IPS-18a (cell line): ENCODE results near the gene CDH23.
"Not testable (repeated sequence)": the region's sequence is repeated elsewhere in the genome, so short reads cannot be mapped to it uniquely, and the experiment has no call there.

ENCODE experiments used
- H3K27ac ChIP-seq: one replicate; pipeline ENCODE4 v1.5.1; 2013; ENCODE audit warnings: low read length
- H3K27me3 ChIP-seq: one replicate; pipeline ENCODE4 v1.6.1; 2013; ENCODE audit warnings: mild to moderate bottlenecking, low read length; ENCODE audit not compliant: control insufficient read depth, insufficient read depth
- H3K36me3 ChIP-seq: one replicate; pipeline ENCODE4 v1.6.1; 2013; ENCODE audit warnings: low read depth, low read length; ENCODE audit not compliant: control insufficient read depth
- H3K4me1 ChIP-seq: one replicate; pipeline ENCODE4 v1.6.1; 2013; ENCODE audit warnings: low read depth, low read length; ENCODE audit not compliant: control insufficient read depth
- H3K4me3 ChIP-seq: one replicate; pipeline ENCODE4 v1.5.1; 2013; ENCODE audit warnings: low read length
- H3K9ac ChIP-seq: one replicate; pipeline ENCODE4 v1.6.1; 2013; ENCODE audit warnings: mild to moderate bottlenecking, low read length, moderate library complexity
- H3K9me3 ChIP-seq: one replicate; pipeline ENCODE4 v1.6.1; 2013; ENCODE audit warnings: low read depth, low read length; ENCODE audit not compliant: control insufficient read depth

The CDH23 gene

DNA sequence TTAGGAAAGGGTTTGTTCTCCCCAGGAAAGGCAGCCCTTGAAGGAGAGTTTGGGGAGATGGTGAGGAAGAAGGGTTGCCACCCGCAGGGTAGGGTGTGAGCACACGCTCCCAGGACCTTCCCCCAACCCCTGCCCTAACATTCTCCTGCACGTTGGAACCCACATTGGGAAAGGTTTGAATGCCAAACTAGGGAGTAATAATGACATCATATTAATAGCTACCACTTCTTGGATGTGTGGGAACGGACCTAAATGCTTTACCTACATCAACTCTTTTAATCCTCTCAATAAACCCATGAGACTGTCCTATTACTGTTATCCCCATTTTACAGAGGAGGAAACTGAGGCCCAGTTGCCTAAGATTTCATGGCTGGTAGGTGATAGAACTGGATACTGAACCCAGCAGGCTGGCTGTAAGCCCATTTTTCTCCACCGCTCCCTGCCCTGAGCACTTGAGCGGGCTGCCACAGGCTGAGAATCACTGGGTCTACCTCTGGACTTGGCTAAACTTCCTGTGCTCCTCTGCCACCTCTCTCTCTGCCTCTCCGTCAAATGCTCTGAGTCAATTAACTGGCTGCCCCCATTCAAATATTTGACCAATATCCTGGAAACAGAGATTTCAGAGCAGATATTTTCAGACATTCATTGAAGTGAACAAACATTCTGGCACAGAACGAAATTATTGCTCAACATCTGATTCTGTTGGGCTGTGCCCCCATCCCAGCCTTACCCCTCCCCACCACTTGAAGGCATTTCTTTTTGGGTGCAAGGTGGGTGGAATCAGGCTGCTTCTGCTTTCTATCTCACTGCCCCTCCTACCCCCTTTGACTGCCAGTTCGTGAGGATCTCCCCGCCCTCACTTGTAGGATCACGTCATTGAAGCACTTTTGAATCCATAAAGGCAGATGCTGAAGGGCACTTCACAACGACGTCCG lies 193.2 kb downstream of the CDH23 start:
- Histone ChIP-seq H3K27ac (no peak overlapping the region), H3K27me3 (no peaks in the 10 kb centered on the region), H3K4me3 (no peak overlapping the region), H3K36me3 (no peaks in the 10 kb centered on the region), H3K9ac (no peak overlapping the region), H3K4me1 (peaks cover 13% of the 10 kb centered on the region), H3K9me3 (no peaks in the 10 kb centered on the region)

DNA sequence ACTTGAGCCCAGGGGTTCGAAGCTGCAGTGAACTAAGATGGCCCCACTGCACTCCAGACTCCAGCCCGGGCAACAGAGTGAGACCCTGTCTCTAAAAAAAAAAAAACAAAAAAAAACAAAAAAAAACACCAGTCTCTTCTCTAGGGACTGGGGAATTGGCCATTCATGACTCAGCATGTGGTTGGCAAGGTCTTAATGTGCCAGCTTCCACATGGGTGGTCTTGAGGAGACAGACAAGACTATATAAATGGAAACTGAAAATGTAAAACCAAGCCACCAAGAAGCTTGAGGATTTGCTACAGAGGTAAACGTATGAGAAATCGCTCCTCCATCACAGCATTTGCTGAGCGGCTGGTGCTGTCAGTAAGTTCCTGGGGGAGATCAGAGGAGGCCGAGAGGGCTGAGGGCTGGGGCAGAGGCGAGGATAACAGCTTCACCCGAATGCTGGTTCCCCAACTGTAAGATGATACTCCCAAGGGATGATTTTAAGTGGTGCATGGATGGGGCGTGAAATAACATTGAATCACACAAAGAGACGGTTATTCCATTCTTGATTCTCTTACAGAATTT lies 194.1 kb downstream of the CDH23 start:
- no peaks in the 10 kb centered on the region for H3K36me3 ChIP-seq
- H3K9me3 ChIP-seq, result no peaks in the 10 kb centered on the region
- H3K4me3 ChIP-seq, result no peak overlapping the region
- peaks cover 6% of the 10 kb centered on the region for H3K4me1 ChIP-seq
- H3K27me3 ChIP-seq, result no peaks in the 10 kb centered on the region
- no peak overlapping the region for H3K9ac ChIP-seq
- no peak overlapping the region for H3K27ac ChIP-seq

DNA sequence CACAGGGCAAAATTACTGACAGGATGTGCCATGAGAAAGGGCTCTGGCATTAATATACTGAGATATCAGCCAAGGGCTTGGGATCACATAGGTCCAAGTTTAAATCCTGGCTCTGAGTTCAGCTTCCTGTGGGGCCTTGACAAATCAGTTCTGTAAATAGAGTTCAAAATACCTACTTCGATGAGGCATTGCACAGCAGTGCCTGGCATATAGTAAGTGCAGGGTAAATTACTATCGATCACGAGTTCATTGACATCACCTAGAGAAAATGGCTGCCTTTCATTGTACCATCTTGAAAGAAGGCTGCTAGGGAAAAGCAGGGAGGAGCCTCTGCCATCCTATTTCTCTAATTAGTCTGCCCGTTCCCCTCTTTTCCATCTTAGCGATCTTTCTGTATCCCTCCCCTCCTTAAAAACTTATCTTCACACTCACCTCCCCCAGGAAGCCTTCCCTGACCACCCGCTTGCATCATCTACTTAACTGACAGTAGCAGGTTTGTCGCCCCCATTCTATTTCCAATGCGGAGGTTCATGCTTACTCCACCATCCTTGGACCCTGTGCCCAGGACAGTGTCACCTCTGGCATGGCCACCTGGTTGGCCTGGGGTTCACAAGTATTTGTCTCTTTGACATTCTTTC lies 198.3 kb downstream of the CDH23 start:
- Histone ChIP-seq H3K4me3 (no peak overlapping the region), H3K9ac (no peak overlapping the region), H3K36me3 (no peaks in the 10 kb centered on the region), H3K27ac (no peak overlapping the region), H3K4me1 (peaks cover 5% of the 10 kb centered on the region), H3K9me3 (no peaks in the 10 kb centered on the region), H3K27me3 (no peaks in the 10 kb centered on the region)

DNA sequence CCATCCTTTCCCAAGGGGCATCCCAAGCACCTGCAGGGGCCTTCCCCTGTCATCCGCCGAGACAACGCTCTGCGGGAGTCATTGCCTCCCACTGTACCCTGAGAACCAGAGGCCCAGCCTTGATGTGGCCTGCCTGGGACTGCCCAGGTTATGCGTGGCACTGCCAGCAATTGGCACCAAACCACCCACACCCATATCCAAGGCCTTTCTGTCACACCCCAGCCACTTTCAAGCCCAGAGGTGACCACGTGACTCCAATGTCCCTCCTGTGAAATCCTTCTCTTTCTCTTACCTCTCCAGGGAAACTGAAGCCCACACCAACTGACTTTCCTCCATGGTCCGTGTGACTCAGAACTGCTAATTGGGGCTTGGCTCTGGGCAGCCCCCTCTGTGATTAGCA lies 198.9 kb downstream of the CDH23 start:
- Histone ChIP-seq H3K9ac (no peak overlapping the region), H3K4me1 (peaks cover 3% of the 10 kb centered on the region), H3K27ac (no peak overlapping the region), H3K9me3 (no peaks in the 10 kb centered on the region), H3K4me3 (no peak overlapping the region), H3K36me3 (no peaks in the 10 kb centered on the region), H3K27me3 (no peaks in the 10 kb centered on the region)

DNA sequence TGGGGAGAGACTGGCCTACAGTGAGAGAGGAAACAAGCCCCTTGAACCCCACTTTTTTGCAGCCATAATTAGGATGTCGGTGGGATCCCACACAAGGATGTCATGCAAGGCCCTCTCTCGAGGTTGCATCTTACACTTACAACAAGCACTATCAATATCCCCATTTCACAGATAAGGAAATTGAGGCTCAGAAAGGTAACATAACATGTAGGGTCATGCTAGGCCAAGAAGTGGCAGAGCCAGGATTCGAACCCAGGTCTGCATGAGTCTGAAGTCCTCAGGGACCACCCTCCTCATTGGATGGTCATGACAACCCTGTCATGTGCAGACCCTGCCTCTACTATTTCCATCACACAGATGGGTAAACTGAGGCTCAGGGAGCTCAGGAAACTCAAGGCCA lies 199.4 kb downstream of the CDH23 start:
- H3K4me1 ChIP-seq, result no peaks in the 10 kb centered on the region
- no peaks in the 10 kb centered on the region for H3K27me3 ChIP-seq
- no peaks in the 10 kb centered on the region for H3K36me3 ChIP-seq
- H3K4me3 ChIP-seq, result no peak overlapping the region
- no peak overlapping the region for H3K27ac ChIP-seq
- H3K9ac ChIP-seq, result no peak overlapping the region
- no peaks in the 10 kb centered on the region for H3K9me3 ChIP-seq

DNA sequence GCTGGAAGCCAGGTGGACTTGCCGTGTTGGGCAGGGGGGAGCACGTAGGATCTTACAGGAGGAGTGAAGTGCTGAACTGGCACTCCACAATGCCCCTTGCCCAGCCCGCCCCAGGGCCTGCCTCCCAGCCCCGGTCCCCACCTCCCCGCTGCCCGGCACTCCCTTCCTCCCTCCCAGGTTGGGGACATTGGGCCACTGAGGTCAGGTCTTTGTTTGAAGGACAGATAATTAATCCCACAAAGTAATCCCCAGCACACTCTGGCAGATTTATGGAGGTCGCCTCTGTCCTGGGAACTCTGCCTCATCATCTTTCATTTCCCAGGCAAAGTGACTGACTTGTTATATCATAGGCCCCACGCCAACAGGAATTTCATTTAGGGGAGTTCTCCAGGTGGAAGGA lies 200.0 kb downstream of the CDH23 start:
- Histone ChIP-seq H3K9ac (no peak overlapping the region), H3K27ac (no peak overlapping the region), H3K9me3 (no peaks in the 10 kb centered on the region)

DNA sequence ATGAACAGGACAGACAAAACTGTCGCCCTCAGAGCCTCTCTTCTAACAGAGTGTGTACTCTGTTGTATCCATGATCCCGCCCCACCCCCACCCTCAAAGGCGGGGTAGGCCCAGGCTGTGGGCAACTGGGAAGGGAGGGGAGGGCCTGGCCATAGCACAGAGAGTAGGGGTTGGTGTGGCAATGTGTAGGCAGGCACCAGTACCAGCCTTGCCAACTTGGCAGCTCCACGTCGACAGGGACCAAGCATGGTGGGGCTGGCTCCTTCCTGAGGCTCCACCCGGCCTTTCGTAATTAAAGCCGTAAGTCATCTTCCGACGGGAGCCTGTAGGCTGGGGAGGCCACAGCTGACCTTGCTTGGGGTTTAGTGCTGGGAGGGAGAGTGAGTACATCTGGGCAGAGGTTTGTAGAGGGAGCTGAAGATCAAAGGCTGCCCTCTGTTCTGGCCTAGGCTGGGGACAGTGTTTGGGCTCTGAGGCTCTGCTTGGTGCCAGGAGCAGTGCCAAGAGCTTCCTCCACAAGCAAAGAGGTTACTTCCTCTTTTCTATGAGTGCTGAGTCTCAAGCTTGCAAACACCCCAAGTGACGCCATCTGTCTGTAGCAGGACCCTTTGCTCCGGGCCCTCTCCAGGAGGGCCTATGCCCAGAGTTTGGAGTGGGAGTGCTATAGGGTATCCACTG lies 201.2 kb downstream of the CDH23 start:
- Histone ChIP-seq H3K9ac (no peak overlapping the region), H3K4me3 (no peak overlapping the region), H3K4me1 (no peaks in the 10 kb centered on the region), H3K27me3 (no peaks in the 10 kb centered on the region), H3K9me3 (no peaks in the 10 kb centered on the region), H3K36me3 (no peaks in the 10 kb centered on the region), H3K27ac (no peak overlapping the region)

More for the DNA sequence above, 200.0 kb downstream of the CDH23 start:
- no peaks in the 10 kb centered on the region for H3K36me3 ChIP-seq
- no peaks in the 10 kb centered on the region for H3K4me1 ChIP-seq
- no peak overlapping the region for H3K4me3 ChIP-seq
- no peaks in the 10 kb centered on the region for H3K27me3 ChIP-seq

DNA sequence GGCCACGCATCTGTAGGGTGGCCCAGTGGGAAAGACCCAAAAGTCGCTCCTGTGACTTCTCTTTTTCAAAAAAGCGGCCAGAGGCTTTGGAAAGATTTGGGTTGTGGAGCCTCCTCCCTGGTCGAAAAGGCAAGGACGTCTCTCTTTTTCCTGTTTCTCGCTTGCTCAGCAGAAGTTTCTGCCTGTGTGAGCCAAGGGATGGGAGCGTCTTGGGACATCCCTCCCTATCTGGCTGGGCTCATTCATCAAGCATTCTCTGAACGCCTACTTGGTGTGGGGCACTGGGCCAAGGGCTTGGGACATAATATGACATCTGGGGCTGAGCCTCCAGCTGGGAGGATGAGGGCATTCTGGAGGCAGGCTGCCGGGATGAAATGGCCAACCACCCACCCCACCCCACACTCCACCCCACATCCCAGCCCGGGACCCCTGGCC lies 201.9 kb downstream of the CDH23 start:
- no peaks in the 10 kb centered on the region for H3K4me1 ChIP-seq

DNA sequence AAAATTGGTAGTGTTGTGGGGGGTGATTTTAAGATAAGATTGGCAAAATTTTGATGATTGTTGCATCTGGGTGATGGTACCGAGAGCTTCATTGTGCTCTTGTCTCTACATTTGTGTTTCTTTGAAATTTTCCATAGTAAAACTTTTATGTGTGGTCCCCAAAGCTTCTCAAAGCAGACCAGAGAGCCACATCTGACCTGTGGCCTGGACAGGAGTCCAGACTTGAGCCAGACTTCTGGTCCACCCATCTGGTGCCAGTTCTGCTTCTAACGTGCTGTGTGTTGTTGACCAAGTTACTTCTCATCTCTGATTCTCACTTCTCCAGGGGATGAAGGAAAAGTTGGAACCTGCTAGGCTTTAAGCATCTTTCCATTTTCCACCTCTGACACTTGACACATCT lies 202.8 kb downstream of the CDH23 start:
- Histone ChIP-seq H3K9me3 (no peaks in the 10 kb centered on the region), H3K9ac (no peak overlapping the region), H3K36me3 (no peaks in the 10 kb centered on the region), H3K4me3 (no peak overlapping the region), H3K27ac (no peak overlapping the region), H3K4me1 (no peaks in the 10 kb centered on the region), H3K27me3 (no peaks in the 10 kb centered on the region)

More for the DNA sequence above, 201.9 kb downstream of the CDH23 start:
- no peaks in the 10 kb centered on the region for H3K27me3 ChIP-seq
- no peaks in the 10 kb centered on the region for H3K9me3 ChIP-seq
- no peaks in the 10 kb centered on the region for H3K36me3 ChIP-seq
- H3K4me3 ChIP-seq, result no peak overlapping the region
- no peak overlapping the region for H3K27ac ChIP-seq
- no peak overlapping the region for H3K9ac ChIP-seq

DNA sequence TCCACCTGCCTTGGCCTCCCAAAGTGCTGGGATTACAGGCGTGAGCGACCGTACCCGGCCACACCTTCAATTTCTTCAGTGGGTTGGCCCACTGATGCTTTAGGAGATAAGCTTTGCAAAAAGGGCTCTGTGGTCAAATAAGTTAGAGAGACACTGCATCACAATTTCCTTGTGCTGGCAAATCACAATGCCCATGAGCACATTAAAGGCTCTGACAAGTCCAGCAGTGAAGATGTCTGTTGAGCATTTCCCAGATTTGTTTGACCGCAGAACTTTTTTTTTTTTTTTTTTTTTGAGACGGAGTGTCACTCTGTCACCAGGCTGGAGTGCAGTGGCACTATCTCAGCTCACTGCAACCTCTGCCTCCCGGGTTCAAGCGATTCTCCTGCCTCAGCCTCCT lies 203.5 kb downstream of the CDH23 start:
- not testable (repeated sequence) for H3K27ac ChIP-seq, H3K4me1 ChIP-seq, H3K36me3 ChIP-seq, H3K27me3 ChIP-seq, H3K9ac ChIP-seq, H3K9me3 ChIP-seq, H3K4me3 ChIP-seq

DNA sequence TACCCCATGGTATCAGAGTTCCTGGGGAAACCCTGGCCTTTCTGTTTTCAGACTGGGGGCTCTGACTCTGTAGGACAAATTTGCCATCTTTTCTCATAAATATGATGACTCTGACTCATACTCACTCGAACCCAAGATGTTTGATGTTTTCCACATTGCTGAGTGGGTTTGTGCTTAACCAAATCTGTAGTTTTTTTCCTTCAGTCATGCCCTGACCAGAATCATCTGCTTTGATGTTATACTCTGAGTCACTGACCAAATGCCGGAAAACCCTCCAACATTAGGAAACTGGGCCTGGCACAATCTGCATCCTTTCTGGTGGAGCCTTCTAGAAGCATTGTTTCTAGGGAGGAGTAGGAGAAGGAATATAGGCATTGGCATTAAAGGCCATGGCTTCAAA lies 204.1 kb downstream of the CDH23 start:
- no peaks in the 10 kb centered on the region for H3K9me3 ChIP-seq
- H3K36me3 ChIP-seq, result no peaks in the 10 kb centered on the region
- H3K27me3 ChIP-seq, result no peaks in the 10 kb centered on the region
- H3K27ac ChIP-seq, result no peak overlapping the region
- no peaks in the 10 kb centered on the region for H3K4me1 ChIP-seq
- no peak overlapping the region for H3K4me3 ChIP-seq
- no peak overlapping the region for H3K9ac ChIP-seq
